NT2/D1 (cell line): Measurements from ENCODE around the gene CTSL.

ENCODE experiments used
- SUZ12 ChIP-seq: IDR thresholded peaks from 2 replicates; pipeline ENCODE4 v1.6.1; 2011; ENCODE audit not compliant: insufficient read length, insufficient read depth; ENCODE audit errors: extremely low read depth
- YY1 ChIP-seq: IDR thresholded peaks from 2 replicates; pipeline ENCODE4 v1.6.1; 2011; ENCODE audit not compliant: insufficient read length, insufficient read depth
- ZNF274 ChIP-seq: IDR thresholded peaks from 2 replicates; pipeline ENCODE4 v1.6.1; 2011; ENCODE audit warnings: mild to moderate bottlenecking, low read depth, low read length

DNA sequence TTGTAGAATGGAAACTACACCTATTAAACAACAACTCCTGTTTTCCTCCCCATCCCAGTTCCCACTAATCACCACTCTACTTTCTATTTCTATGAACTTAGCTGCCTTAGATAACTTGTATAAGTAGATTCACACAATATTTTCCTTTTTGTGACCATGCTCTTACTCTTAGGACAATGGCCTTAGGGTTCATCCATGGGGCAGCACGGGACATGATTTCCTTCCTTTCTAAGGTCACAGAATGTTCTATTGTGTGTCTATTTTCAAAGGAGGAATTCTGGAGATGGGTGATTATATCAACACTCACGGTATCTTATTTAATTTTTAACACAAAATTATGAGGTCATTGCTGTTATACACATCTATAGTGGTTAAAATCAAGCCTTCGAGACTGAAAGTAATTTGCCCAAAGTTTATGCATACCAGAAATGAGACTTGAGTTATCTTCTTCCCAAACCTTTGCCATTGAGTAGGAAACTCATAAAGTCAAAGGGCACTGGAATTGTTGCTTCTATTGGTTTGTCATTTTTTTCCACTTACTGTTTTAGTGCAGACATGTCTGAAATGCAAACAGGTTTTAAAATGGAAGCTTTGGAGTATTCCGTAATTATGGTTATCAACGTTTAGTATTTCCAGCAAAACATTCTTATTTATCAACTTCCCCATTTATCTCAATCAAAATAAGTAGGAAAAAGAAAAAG is 23.6 kb downstream of the CTSL start:
- TF ChIP-seq ZNF274 (no peak), SUZ12 (no peak), YY1 (no peak)
